HG02870 (cell line): Measurements from ENCODE around the gene FOXL3.
"Not testable (repeated sequence)": the region's sequence is repeated elsewhere in the genome, so short reads cannot be mapped to it uniquely, and the experiment has no call there.

ENCODE experiments used
- ATAC-seq: cut with Tn5 transposase; IDR thresholded peaks from one replicate; pipeline ENCODE4 v1.9.1; 2021; ENCODE audit warnings: mild to moderate bottlenecking, moderate library complexity; ENCODE audit not compliant: unreplicated experiment

FOXL3 gene

DNA sequence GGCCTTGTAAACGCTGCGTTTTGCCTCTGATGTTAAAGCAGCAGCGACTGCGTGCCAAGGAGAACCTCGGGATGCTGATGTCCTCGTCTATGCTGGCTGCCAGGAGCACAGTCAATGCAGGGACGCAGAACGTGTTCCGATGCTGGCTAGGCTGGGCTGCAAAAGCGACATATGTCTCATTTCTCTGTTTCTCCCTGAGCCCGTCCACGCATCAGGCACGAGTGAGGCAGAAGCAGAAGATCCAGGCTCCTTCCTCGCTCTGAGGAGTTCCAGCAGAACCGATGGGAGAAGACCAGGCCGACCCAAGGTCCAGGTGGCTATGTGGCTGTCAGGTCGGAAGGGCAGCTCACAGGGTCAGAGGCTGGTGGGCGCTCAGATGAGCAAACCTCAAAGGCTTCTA, 3.7 kb upstream of the FOXL3 start:
- ATAC-seq: no peak

DNA sequence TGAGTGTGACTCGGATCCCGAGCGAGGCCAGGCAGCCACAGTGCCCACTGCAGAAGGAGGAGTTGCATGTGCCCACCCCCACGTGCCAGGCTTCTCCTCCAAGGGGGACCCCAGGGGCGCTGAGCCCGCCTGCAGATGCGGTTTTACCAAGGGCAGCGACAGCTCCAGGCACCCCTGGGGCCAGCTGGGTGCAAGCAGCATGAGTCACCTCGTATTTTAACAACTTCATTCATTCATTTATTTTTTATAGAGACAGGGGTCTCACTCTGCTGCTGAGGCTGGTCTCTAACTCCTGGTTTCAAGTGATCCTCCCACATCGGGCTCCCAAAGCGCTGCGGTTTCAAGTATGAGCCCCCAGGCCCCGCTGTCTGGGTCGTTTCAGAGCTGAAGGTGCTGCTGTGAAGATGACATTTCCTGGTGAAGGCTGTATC, 1.3 kb upstream of the FOXL3 start:
- ATAC-seq: no peak

DNA sequence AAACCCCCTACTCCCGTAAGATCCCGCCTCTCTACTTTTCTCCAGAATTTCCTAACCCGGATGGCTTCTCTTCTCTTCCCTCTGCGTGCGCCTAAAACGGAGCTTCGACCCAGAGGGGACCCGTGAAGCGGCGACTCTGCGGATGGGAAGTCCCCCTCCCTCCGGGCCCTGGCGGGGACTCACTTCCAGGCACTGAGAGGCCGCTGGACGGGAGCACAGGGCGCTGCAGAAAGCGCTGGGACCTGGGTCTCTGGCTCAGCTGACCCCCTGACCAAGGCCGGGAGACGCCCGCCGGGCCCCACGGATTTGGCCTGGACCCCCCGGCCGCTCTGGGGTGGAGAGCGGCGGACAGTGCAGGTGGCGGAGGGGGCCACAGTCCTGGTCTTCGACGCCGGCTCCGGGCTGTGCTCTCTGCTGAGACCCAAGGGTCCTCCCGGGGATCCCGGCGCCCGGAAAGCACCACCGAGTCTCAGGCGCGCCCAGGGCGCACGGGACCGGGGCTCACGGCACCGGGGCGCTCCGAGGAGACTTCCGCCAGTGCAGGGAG, 688 bp upstream of the FOXL3 start:
- ATAC-seq: no peak

DNA sequence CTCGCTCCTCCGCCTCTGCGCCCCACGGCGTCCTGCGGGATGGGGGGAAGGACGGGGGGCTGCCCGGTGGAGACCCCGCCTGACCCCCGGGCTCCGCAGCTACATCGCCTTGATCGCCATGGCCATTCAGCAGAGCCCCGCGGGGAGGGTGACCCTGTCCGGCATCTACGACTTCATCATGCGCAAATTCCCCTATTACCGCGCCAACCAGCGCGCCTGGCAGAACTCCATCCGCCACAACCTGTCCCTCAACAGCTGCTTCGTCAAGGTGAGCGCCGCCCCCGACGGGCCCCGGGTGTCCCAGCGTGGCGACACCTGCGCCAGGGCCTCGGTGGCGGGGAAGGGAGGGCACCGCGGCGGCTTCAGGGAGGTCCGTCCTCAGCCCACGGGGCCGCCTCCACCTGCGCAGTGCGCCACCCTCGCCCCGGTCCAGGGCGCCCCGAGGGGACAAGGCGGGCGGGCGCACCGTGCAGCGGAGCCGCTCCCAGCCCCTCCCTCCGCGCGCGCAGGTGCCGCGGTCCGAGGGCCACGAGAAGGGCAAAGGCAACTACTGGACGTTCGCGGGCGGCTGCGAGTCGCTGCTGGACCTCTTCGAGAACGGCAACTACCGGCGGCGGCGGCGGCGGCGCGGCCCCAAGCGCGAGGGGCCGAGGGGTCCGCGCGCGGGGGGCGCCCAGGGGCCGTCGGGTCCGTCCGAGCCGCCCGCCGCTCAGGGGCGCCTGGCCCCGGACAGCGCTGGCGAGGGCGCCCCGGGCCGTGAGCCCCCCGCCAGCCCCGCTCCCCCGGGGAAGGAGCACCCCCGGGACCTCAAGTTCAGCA, 793 bp downstream of the FOXL3 start:
- no peak for ATAC-seq

DNA sequence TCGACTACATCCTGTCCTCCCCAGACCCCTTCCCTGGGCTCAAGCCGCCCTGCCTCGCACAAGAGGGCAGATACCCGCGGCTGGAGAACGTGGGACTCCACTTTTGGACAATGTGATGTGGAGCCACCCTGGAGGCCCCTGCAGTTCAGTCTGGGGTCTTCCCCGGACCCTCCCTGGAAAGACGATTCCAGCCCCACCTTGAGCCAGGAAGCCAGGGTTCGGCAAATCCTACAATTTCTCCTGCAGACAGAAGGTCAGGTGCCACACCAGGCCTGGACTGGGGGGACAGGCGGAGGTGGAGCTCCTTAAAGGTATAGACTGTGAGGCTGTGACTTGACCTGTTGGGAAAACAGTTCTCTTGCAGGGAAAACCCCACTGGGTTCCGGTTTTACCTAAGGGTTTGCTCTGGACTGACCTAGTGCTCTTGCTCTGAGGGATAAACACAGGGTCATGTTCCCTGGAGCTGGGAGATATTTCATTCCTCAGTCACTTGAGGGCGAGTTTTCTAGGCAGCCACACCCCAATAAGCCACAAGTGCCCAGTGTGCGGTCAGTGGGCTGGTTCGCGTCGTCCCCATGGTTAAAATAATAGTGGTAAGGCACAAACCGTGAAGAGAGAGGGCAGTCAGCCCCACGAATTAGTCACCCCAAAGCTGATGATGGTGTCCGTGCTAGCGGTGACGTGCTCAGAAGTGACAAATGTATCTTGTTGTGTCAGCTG, 1.6 kb downstream of the FOXL3 start:
- ATAC-seq: no peak

GRCh38 chr7:292226-292625, 2.3 kb downstream of the FOXL3 start:
- ATAC-seq: no peak

DNA sequence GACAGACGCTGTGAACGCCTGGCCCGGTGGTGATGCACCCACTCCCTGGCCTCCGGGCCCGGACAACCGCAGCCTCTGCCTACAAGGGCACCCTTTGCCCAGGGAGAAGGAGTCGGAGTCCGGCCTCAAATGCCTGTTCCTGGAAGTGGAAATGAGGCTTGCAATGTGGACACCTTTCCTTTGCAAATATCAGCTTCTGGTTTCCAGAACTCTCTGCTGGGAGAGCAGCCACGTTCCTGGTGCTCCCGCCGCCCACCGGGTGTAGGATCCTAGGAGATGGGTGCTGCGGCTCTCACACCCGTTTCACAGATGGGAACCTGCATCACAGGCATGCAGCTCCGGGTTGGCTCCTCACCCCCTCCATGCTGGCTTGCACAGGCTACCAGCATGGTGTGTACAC, 2.9 kb downstream of the FOXL3 start:
- ATAC-seq: no peak

DNA sequence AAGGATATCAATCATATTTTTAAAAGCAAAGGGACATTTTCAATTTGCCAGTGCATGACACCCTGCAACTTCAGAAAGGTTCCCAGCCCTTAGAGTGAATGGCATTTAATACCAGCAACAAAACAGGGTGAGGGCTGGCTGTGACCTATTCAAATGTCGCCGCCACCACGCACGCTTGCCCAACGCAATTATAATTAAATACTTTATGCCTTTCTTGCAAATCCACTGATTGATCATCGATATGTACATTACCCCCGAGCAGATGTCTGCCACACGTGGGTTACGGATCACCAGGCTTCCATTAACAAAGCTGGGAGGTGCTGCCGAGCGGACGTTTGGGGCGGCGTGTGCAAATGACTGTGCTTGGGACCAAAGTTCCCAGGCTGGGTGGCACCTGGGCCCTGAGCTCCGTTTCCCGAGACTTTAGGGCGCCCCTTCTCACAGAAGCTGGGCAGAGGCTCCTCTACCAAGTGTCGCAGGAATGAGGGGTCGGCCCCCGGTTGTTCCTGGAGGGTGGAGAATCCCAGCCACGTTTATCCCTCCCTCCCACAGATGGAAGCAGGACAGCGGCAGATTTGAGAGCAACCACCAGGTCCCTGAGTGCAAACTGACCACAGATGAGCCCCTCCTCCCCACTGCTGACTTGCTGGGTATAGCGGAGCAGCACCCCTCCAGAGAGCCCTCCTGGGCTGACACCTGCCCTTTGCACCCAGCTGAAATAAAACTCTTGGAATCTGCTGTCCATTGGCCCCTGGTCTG, 3.9 kb downstream of the FOXL3 start:
- ATAC-seq: no peak

- no peak for ATAC-seq
Observed at GRCh38 chr7:294440-295154, 4.6 kb downstream of the FOXL3 start.

- ATAC-seq: no peak
Observed at GRCh38 chr7:295155-296154, 5.5 kb downstream of the FOXL3 start.

DNA sequence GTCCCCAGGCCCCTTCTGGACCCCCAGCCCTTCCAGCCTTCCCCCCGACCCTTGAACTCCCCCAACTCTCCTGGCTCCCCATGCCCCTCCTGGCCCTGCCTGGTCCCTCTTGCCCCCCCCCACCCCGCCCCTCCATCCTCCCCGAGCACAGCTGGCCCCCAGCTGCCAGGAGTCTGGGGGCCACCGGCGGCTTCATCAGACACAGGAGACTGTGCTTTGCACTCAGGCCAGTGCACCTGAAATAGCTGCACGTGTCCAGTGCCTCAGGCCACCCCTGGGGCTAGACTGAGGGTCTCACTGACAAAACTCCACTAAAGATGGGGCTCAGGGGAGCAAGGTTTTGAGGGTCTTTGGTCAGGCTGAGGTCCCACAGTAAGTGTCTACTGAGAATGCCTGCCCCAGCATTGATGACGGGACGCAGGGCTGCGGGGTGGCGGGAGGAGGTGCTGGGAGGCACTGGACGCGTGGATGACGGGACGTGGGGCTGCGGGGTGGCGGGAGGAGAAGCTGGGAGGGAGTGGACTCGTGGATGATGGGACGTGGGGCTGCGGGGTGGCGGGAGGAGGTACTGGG, 6.5 kb downstream of the FOXL3 start:
- no peak for ATAC-seq

- not testable (repeated sequence) for ATAC-seq
Observed at GRCh38 chr7:297141-297540, 7.2 kb downstream of the FOXL3 start.

DNA sequence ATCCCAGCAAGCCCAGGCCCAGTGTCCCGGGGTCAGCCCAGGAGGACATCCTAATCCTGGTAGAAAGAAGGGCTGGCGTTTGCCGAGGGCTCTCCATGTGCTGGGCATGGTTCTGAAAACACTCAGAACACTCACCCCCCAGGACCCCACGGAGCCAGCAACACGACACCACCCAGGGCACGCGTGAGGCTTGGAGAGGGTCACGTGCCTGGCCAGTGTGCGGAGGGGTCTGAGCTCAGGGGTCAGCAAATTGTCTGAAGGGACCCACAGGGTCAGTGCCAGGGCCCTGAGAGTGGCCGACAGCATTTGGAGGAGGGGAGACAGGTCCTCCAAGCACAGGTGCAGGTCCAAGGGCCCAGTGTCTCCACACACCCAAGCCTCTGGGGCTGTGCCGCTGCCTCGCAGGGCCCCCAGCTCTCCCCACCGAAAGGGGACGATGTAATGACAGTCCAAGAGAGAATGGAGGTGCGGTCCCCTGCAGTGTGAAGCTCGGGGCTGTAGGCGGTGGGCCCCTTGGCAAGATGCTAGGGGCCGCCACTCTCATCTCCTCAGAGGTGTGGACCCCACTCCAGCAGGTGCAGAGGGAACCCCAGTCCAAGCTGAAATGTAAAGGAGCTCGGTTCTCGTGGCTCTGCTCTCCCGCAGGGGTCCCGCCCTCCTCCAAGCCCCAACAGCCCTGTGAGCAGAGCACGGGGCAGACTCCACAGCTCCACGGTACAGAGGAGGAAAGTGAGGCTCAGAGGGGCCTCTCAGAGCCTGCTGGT, 7.8 kb downstream of the FOXL3 start:
- ATAC-seq: no peak

DNA sequence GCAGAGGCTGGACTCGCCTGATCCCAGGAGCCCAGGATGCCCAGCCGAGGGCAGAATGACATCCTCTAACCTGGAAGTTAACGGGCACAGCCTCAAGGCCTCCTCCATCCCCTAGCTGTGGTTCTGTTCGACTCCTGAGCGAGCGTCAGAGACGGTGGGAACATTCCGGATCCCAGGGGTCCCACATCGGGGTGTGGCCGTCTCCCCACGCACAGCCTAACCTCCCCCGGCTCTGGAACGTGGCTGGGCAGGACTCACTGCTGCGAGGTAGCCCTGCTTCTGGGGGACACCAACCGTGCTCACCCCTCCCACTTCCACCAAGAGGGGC, 8.4 kb downstream of the FOXL3 start:
- ATAC-seq: no peak

- ATAC-seq: no peak
Observed at GRCh38 chr7:298743-299142, 8.8 kb downstream of the FOXL3 start.

- ATAC-seq: no peak
Observed at GRCh38 chr7:299169-299568, 9.2 kb downstream of the FOXL3 start.

GRCh38 chr7:299628-300027, 9.7 kb downstream of the FOXL3 start:
- no peak for ATAC-seq

GRCh38 chr7:300048-300447, 10.1 kb downstream of the FOXL3 start:
- no peak for ATAC-seq
